ENCODE measurements around the gene NR5A1.

DNA sequence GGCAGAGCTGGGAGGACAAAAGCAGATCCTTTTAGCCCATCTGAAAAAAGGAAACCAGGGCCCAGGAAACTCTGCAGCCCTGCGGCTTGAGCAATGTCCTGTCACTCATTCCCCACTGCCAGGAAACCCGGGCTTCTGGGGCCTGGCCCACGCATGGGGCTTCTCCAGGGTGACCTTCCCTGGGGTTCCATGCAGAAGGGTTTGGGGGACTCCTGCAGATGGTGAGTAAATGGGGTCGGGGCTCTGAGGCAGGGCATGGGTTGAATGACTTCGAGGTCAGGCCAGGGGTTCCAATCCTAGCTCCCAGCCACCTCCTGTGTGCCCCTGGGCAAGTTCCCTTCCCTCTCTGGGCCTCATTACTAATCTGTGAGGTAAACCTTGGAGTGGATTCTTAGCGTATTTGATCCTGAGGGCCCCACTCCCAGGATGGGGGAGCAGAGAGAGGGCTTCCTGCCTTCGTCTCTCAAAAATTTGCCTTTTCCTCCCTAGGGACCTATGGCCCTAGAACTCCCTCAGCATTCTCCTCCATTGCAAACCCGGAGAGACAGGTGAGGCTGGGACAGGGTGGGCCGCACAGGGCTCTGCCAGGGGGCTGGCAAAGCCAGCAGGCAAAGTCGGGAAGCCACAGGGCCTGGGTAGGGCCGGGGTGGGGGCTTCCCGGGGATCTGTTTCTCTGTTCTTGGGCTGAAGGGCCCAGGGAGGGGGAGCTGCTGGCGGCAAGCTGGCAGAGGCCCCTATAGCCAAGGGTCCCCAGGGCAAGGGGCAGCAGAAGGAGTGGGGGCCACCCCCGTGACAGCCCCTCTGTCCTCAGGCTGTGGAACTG lies 31.1 kb downstream of the NR5A1 start:
- no peak for TF ChIP-seq CTCF (IDR thresholded peaks at IDR 0.05; ENCODE audit: low read length)
- TF ChIP-seq EZH2 (optimal IDR thresholded peaks at IDR 0.05; ENCODE audit: low read depth, low read length) = no peak
